NCI-H1048 (cell line): Measurements from ENCODE around the gene NDFIP2.

Experiments used
- DNase-seq: peaks from one replicate; lab custom pipeline; 2025; lab: John Stamatoyannopoulos, UW

NDFIP2 gene

GRCh38 chr13:79496188-79496587 is 15.2 kb downstream of the NDFIP2 start:
- DNase-seq: no peak

GRCh38 chr13:79497064-79497463 is 16.1 kb downstream of the NDFIP2 start:
- DNase-seq: no peak

GRCh38 chr13:79497852-79498251 is 16.9 kb downstream of the NDFIP2 start:
- DNase-seq: no peak

- no peak for DNase-seq
Measured at GRCh38 chr13:79500829-79501228, 19.9 kb downstream of the NDFIP2 start.

GRCh38 chr13:79501538-79502232 is 20.7 kb downstream of the NDFIP2 start:
- DNase-seq: no peak

- no peak for DNase-seq
Measured at GRCh38 chr13:79502859-79503468, 22.0 kb downstream of the NDFIP2 start.

GRCh38 chr13:79503473-79504017 is 22.6 kb downstream of the NDFIP2 start:
- no peak for DNase-seq

- DNase-seq: no peak
Measured at GRCh38 chr13:79508224-79508961, 27.4 kb downstream of the NDFIP2 start.

GRCh38 chr13:79511611-79512010 is 30.7 kb downstream of the NDFIP2 start:
- no peak for DNase-seq

GRCh38 chr13:79512950-79513349 is 32.0 kb downstream of the NDFIP2 start:
- DNase-seq: no peak

- no peak for DNase-seq
Measured at GRCh38 chr13:79516595-79516994, 35.6 kb downstream of the NDFIP2 start.

- no peak for DNase-seq
Measured at GRCh38 chr13:79519255-79519654, 38.3 kb downstream of the NDFIP2 start.

- DNase-seq: no peak
Measured at GRCh38 chr13:79522583-79522982, 41.6 kb downstream of the NDFIP2 start.

- DNase-seq: no peak
Measured at GRCh38 chr13:79525064-79525857, 44.3 kb downstream of the NDFIP2 start.

GRCh38 chr13:79527698-79528097 is 46.7 kb downstream of the NDFIP2 start:
- DNase-seq: no peak

- DNase-seq: no peak
Measured at GRCh38 chr13:79528356-79528755, 47.4 kb downstream of the NDFIP2 start.

- no peak for DNase-seq
Measured at GRCh38 chr13:79528759-79529191, 47.8 kb downstream of the NDFIP2 start.

- no peak for DNase-seq
Measured at GRCh38 chr13:79529817-79530216, 48.9 kb downstream of the NDFIP2 start.

GRCh38 chr13:79530270-79530669 is 49.3 kb downstream of the NDFIP2 start:
- no peak for DNase-seq

- DNase-seq: no peak
Measured at GRCh38 chr13:79531542-79532254, 50.7 kb downstream of the NDFIP2 start.

- no peak for DNase-seq
Measured at GRCh38 chr13:79532576-79532975, 51.6 kb downstream of the NDFIP2 start.
